C4-2B (cell line): Measurements from ENCODE around the gene ANKH.

ENCODE experiments used
- CTCF ChIP-seq: fragments of 450-650 bp; conservative IDR thresholded peaks from 2 replicates; pipeline ENCODE4 v1.5.1; 2017; ENCODE audit warnings: mild to moderate bottlenecking
- ZFX ChIP-seq: fragments of 450-650 bp; IDR thresholded peaks from 2 replicates; pipeline ENCODE4 v1.6.1; 2017

- TF ChIP-seq CTCF, result no peak
- TF ChIP-seq ZFX, result no peak
Measured at GRCh38 chr5:14750712-14751111, 120.9 kb downstream of the ANKH start.
